ENCODE measurements around the gene RSF1.

The RSF1 gene

DNA sequence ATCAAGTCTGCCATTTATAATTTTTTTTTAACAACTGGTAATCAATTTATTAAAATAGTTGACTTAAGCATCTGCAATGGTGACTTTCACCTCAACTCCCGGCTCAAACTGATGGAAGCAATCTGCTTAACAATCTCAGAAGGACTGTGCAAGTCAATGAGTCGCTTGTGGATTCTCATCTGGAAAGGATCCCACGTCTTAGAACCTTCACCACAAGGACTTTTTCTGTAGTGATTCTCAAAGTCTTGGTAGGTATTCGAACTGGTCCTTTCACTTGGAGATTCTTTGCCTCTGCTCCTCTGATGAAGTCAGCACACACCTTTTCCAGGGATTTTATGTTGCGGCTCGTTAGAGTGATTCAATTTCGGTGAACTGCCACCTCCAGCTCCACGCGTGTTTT lies 7.3 kb downstream of the RSF1 start:
- DNase-seq (ENCODE audit: low read depth in 1 of 2, low spot score in 1 of 2), result no peak

DNA sequence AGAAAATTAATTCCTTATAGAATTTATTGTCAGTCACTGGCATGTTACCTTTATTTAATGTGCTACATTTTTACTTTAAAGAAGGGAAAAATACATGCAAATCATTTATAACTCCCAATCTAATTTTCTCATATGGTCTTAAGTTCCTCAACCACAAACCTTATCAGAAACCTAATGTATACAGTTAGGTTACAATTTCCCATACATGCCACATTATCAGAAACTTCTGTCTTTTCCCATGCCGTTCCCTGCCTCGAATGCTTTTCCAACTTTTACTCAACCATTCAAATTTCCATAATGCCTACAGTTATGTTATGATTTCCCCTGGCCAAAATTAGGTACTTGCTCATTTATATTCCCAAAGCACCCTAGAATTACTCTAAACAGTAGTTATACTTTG lies 13.5 kb downstream of the RSF1 start:
- no peak for DNase-seq (ENCODE audit: low read depth in 1 of 2, low spot score in 1 of 2)

DNA sequence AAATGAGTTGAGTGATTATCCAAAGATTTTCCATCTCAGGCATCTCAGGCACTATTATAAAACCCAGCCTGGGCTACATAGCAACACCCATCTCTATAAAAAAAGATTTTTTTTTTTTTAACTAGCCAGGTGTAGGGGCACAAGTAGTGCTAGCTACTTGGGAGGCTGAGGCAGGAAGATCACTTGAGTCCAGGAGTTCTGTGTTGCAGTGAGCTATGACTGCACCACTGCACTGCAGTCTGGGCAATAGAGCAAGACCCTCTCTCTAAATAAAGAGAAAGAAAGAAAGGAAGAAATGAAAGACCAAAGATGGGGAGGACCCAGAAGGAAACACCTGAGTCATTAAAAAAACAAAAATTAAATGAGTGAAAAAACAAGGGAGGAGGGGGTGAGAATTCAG lies 14.1 kb downstream of the RSF1 start:
- DNase-seq (ENCODE audit: low read depth in 1 of 2, low spot score in 1 of 2), result no peak

DNA sequence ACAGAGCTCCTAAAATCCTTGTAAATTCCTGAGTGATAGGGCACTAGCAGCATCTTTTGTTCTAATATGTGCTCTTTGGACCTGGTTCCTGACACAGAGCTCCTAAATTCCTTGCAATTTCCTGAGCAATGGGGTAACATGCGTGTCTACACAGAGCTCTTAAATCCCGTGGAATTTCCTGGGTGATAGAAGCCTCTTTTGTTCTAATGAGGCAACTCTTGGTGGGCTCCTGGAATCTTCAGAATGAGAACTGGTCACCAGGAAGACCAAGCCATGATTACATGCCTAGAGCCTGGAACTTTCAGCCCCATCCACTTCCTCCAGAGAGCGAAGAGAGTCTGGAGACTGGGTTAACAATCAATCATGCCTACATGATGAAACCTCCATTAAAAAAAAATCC lies 19.0 kb downstream of the RSF1 start:
- no peak for DNase-seq (ENCODE audit: low read depth in 1 of 2, low spot score in 1 of 2)

DNA sequence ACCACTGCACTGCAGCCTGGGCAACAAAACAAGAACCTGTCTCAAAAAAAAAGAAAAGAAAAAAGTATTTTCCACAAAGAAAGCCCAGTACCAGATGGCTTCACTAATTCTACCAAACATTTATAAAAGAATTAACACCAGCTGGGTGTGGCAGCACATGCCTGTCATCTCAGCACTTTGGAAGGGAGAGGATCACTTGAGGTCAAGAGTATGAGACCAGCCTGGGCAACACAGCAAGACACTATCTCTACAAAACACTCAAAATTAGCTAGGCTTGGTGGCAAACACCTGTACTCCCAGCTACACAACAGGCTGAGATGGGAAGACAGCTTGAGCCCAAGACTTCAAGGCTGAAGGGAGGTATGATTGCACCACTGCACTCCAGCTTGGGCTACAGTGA lies 20.1 kb downstream of the RSF1 start:
- DNase-seq (ENCODE audit: low read depth in 1 of 2, low spot score in 1 of 2), result no peak

DNA sequence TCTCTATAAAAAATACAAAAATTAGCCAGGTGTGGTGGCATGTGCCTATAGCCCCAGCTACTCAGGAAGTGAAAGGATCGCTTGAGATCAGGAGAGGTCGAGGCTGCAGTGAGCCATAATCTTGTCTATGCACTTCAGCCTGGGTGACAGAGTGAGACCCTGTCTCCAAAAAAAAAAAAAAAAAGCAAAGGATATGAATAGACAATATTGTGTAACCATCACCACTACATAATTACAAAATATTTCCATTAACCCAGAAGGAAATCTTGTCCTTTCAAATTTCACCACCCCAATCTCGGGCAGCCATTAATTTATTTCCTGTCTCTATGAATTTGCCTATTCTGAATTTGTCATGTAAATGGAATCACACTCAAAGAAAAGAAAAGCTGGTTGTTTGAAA lies 21.2 kb downstream of the RSF1 start:
- no peak for DNase-seq (ENCODE audit: low read depth in 1 of 2, low spot score in 1 of 2)

DNA sequence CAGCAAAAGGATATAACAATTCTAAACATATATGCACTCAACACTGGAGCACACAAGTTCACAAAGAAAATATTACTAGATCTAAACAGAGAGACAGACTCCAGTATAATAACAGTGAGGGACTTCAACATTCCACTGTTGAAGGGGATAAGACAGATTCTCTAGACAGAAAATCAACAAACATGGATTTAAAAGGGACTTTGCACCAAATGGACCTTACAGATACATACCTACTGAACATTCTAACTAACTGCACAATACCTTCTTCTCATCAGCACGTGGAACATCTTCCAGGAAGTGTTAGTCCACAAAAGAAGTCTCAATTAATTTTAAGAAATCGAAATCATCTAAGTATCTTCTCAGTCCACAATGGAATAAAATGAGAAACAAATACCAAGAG lies 26.6 kb downstream of the RSF1 start:
- no peak for DNase-seq (ENCODE audit: low read depth in 1 of 2, low spot score in 1 of 2)

DNA sequence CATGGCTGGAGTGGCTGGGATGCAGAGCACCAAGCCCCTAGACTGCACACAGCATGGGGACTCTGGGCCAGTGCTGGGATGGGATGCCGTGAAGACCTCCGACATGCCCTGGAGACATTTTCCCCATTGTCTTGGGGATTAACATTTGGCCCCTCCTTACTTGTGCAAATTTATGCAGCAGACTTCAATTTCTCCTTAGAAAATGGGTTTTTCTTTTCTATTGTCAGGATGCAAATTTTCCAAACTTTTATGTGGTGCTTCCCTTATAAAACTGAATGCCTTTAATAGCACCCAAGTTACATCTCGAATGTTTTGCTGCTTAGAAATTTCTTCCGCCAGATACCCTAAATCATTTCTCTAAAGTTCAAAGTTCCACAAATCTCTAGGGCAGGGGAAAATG lies 29.2 kb downstream of the RSF1 start:
- DNase-seq (ENCODE audit: low read depth in 1 of 2, low spot score in 1 of 2), result no peak

DNA sequence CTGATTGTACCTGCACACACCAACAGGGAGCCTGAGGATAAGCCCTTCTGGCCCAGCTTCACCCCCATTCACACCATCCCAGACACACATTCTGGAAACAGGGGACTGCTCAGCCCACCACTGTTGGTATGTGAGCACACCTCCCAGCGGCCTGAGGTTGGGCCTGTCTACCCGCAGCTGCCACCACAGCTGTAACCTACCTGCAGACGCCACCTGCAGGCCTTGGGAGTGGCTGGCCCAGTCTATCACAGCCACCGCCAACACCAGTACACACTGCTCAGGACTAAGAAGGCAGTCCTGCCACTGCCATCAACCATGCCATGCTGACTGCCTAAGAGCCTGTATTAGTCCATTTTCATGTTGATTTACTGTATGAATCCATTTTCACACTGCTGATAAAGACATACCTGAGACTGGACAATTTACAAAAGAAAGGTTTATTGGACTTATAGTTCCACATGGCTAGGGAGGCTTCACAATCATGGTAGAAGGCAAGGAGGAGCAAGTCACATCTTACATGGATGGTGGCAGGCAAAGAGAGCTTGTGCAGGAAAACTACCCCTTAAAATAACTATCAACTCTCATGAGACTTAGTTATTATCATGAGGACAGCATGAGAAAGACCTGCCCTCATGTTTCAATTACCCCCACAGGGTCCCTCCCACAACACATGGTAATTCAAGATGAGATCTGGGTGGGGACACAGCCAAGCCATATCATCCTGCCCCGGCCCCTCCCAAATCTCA lies 30.6 kb downstream of the RSF1 start:
- no peak for DNase-seq (ENCODE audit: low read depth in 1 of 2, low spot score in 1 of 2)

- no peak for DNase-seq (ENCODE audit: low read depth in 1 of 2, low spot score in 1 of 2)
Measured at GRCh38 chr11:77789061-77789730, 31.3 kb downstream of the RSF1 start.

DNA sequence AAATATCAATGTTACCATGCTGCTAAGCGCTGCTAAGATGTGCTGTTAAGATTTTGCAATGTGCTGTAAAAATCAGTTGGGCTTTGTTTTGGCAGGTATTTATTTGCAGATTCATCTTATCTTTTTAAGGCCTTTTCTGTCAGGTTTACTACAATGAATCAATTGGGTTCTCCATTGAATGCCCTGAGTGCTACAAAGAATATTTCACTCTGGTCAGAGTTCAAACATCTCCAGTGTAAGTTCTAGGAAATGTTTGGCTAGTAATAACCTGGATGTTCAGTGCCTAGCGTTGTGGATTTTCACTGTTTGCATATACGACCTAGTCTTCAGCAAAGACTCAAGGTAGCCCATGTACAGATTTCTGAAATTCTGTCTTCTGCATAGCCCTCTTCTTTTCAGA lies 36.0 kb downstream of the RSF1 start:
- DNase-seq (ENCODE audit: low read depth in 1 of 2, low spot score in 1 of 2), result no peak

DNA sequence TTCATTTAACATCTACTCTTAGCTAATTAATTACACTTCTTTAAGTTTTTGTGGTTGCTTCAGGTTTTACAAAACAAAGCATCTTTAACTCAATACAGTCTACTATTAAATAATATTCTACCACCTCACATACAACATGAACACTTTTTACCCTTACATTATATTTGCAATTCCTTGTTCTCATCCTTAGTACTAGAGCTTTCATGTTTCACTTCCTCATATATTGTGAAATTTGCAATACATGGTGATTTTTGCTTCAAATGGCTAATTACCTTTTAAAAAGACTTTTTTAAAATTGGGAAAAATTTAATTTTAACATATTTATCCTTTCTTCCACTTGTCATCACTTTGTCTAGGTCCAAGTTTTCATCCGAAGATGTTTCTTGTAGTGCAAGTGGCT lies 37.5 kb downstream of the RSF1 start:
- no peak for DNase-seq (ENCODE audit: low read depth in 1 of 2, low spot score in 1 of 2)

DNA sequence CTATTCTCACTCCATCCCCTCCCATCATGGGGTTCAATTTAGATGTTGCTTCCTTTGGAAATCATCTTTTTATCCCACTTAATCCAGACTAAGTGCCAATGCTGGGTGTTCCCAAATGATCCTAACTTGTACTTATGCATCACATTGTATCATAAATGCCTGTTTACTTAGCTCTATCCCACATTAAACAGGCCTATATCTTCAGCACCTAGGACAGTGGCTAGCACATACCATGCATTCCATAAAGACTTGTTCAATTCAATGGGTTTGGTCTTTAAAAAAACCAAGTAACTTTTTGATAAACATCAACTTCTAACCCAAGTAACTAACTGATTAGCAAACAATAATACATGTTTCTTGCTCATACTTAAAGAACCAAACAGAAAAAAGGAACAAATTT lies 40.6 kb downstream of the RSF1 start:
- DNase-seq (ENCODE audit: low read depth in 1 of 2, low spot score in 1 of 2), result no peak

DNA sequence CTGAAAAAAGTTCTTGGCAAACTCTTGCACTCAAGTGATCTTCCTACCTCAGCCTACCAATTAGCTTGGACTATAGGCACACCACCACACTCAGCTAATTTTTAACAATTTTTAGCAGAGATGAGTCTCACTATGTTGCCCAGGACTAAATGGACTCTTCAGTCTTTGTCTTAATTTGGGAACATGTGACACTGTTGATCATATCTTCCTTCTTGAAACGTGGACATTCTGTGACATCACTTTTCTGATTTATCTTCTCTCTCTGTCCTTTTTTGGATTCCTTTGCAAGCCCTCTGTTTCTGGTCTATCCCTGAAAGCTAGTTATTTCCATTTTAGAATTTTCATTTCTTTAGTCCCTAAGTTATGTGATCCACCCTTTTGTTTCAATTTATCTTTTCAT lies 42.0 kb downstream of the RSF1 start:
- DNase-seq (ENCODE audit: low read depth in 1 of 2, low spot score in 1 of 2), result no peak

GRCh38 chr11:77778118-77778517 lies 42.4 kb downstream of the RSF1 start:
- no peak for DNase-seq (ENCODE audit: low read depth in 1 of 2, low spot score in 1 of 2)

DNA sequence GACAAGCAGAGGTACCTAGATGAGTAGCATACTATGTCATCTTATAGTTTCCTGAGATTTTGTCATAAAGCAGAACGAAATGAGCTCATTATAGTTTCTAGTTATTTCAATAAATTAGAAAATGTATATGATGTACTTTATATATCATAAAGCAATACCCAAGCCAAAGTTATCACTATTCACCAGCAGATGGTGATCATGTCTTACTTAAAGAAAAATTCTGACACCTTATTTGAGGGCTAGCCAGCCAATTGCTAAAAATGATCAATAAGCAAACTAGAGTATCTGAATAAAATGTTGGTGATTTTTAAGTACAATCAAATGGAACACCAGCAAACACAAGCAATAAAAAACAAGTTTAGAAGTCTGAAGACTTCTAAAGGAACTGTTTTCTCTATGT lies 44.1 kb downstream of the RSF1 start:
- DNase-seq (ENCODE audit: low read depth in 1 of 2, low spot score in 1 of 2), result no peak

- no peak for DNase-seq (ENCODE audit: low read depth in 1 of 2, low spot score in 1 of 2)
Measured at GRCh38 chr11:77775936-77776335, 44.6 kb downstream of the RSF1 start.

DNA sequence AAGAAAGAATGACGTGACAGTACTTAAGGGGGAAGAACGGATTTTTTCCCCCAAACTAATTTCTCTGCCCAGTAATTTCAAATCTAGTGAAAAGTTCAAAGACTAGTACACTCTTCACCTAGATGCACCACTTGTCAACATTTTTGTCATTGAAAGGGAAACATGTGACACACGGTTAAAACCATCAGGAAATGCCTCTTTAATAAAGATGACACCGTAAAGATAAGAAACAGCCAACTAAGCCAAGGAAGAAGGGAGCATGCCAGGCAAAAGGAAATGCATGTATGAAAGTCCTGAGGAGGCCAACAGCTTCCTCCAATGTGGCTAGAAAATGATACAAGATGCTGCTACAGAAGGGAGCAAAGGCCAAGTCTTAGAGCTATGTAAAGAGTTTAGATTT lies 49.4 kb downstream of the RSF1 start:
- no peak for DNase-seq (ENCODE audit: low read depth in 1 of 2, low spot score in 1 of 2)

DNA sequence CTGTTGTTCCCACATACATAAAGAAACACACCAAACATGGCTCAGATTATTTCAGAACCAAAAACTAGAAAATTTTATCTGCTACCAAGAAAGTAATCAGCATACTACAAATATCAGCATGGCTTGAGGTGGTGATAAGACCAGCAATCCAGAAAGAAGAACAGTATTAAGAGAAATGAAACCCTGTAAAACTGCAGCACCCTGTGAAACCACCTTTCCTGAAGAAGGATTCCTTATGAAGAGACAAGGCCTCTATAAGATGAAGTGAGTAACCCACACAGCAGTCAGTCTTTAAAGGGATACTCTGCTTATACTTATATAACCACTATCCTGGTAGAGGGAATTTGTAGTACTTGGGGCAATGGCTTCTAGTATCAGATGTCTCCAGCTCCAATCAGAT lies 49.9 kb downstream of the RSF1 start:
- DNase-seq (ENCODE audit: low read depth in 1 of 2, low spot score in 1 of 2), result no peak

DNA sequence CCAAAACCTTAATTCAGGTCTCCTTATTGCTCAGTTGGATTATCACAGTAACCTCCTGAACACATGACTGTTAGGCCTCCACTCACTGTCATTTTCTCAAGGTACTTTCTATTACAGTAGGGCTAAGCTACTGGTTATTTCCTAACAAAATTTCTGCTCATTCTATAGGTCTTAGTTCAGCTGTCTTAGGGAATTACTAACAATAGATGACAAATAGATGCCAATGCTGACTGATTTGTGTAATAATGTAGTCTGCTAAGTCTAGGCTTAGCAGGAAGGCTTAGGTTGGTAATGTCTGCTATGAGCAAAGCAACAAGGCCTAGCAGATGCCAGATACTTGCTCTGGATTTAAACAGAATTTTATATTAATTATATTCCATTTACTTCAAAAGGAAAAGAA lies 58.1 kb downstream of the RSF1 start:
- DNase-seq (ENCODE audit: low read depth in 1 of 2, low spot score in 1 of 2), result no peak

DNA sequence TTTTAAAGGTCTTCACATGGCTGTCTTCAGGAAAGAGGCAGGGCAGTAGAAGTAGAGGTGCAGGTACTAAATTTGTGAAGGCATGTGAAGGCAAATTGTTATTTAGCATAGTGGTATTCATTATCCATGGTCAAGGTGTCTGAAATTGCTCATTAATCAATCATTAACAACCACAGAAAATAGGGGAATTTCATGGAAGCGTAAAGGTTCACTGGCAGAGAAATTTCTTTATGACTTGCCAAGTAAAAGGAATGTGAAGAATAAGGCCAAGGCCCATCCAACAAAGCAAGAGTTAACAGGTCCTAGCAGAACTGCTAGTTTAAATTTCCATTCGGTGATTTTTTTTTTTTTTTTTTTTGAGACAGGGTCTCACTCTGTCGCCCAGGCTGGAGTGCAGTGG lies 59.0 kb downstream of the RSF1 start:
- DNase-seq (ENCODE audit: low read depth in 1 of 2, low spot score in 1 of 2), result no peak

GRCh38 chr11:77758331-77758730 lies 62.2 kb downstream of the RSF1 start:
- no peak for DNase-seq (ENCODE audit: low read depth in 1 of 2, low spot score in 1 of 2)

GRCh38 chr11:77753230-77753629 lies 67.3 kb downstream of the RSF1 start:
- no peak for DNase-seq (ENCODE audit: low read depth in 1 of 2, low spot score in 1 of 2)
